Measurements from ENCODE around the gene TSC22D4.

DNA sequence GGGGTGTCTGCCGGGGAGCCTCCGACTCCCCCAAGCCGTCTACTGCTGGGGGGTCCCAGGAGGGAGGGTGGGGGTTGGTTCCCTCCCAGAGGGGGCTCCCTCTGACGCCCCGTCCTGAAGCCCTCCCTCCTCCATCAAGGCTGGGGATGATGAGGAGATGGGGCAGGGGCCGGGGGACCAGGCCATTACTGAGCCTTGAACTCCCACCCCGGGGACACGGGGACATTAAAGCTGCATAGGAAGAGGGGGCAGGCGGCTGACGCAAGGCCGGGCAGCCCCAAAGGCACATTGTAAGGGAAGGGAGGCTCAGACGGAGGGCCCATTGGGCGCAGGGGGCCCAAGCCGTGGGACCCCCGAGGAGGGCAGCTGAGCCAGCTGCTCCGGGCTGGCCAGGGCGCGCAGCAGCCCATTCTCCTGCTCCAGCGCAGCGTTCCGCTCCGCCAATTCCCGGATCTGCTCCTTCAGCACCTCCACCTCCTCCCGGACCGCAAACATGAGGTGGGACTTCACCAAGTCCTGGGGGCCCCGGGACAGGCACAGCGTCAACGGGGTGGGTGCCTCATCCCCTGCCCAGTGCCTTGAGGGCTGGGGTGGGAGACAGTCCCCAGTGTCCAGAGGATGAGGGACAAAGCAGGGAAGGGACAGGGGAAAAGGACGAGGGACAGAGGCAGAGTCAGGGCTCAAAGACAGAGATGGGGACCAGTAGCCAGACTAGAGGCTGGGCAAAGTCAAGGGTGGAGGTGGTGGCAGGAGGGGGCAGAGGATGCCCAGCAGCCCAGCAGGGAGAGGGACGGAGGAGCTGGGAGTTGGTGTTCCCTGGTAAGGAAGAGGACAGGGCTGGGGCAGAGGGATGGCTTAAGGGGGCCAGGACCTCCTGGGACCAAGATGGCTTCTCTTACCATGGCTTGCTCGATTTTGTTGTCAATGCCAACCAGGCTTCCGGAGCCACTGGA, 12.1 kb downstream of the TSC22D4 start:
- TF ChIP-seq EZH2phosphoT487 (IDR thresholded peaks at IDR 0.05; ENCODE audit: insufficient read depth, low read depth) (no peak), EZH2 (IDR thresholded peaks at IDR 0.05; ENCODE audit: insufficient read depth, poor library complexity, severe bottlenecking) (no peak)

Measured in GM23248 (cell line).